SK-N-SH treated with all-trans-retinoic acid at 6 μM for 48 hours (cell line): ENCODE measurements around the gene TYRP1.

Source experiments
- ARNTL ChIP-seq: fragments of 450-650 bp; formaldehyde crosslinking; IDR thresholded peaks from 2 replicates; pipeline ENCODE4 v1.5.0; 2020; ENCODE audit warnings: low read depth, mild to moderate bottlenecking, moderate library complexity, borderline replicate concordance
- PATZ1 ChIP-seq: fragments of 250-450 bp; sonication (Bioruptor Pico); IDR thresholded peaks from 2 replicates; pipeline ENCODE4 v1.8.0; 2020; ENCODE audit warnings: mild to moderate bottlenecking, moderate library complexity, borderline replicate concordance
- PPARA ChIP-seq: fragments of 250-450 bp; sonication (Bioruptor Pico); IDR thresholded peaks from 2 replicates; pipeline ENCODE4 v1.5.0; 2020; ENCODE audit warnings: mild to moderate bottlenecking, borderline replicate concordance
- SNAI2 ChIP-seq: fragments of 250-450 bp; sonication (Bioruptor Pico); IDR thresholded peaks from 2 replicates; pipeline ENCODE4 v1.5.0; 2020; ENCODE audit warnings: mild to moderate bottlenecking, moderate library complexity
- TCF4 ChIP-seq: fragments of 250-450 bp; sonication (Bioruptor Pico); IDR thresholded peaks from 2 replicates; pipeline ENCODE4 v1.8.0; 2021; ENCODE audit warnings: mild to moderate bottlenecking, moderate library complexity, borderline replicate concordance
- ZFP3 ChIP-seq: fragments of 250-450 bp; sonication (Bioruptor Pico); IDR thresholded peaks from 2 replicates; pipeline ENCODE4 v1.5.0; 2020; ENCODE audit warnings: mild to moderate bottlenecking, moderate library complexity
- ZFP30 ChIP-seq: fragments of 450-650 bp; formaldehyde crosslinking; IDR thresholded peaks from 2 replicates; pipeline ENCODE4 v1.5.0; 2022; ENCODE audit warnings: mild to moderate bottlenecking, moderate library complexity
- ZNF8 ChIP-seq: fragments of 450-650 bp; formaldehyde crosslinking; IDR thresholded peaks from 2 replicates; pipeline ENCODE4 v1.5.0; 2020; ENCODE audit warnings: mild to moderate bottlenecking, moderate library complexity

- TF ChIP-seq SNAI2 (CRISPR knock-in tag), result no peak
- no peak for TF ChIP-seq PATZ1 (CRISPR knock-in tag)
- TF ChIP-seq PPARA (CRISPR knock-in tag), result no peak
- no peak for TF ChIP-seq ZFP3 (CRISPR knock-in tag)
- TF ChIP-seq ARNTL, result no peak
- no peak for TF ChIP-seq TCF4 (CRISPR knock-in tag)
- TF ChIP-seq ZFP30 (CRISPR knock-in tag), result no peak
- no peak for TF ChIP-seq ZNF8 (CRISPR knock-in tag)
Measured at GRCh38 chr9:12651125-12651524, 42.1 kb upstream of the TYRP1 start.
